CD4-positive, alpha-beta T cell treated with Interleukin-4 for 1 hour (primary cell): Measurements from ENCODE around the gene SLC43A2.
"Not testable (repeated sequence)": the region's sequence is repeated elsewhere in the genome, so short reads cannot be mapped to it uniquely, and the experiment has no call there.

Experiments
- DNase-seq, 2 donors: peaks; one replicate each; pipeline ENCODE4 v3.0.0-alpha.2; 2020 to 2022

SLC43A2 gene

GRCh38 chr17:1588821-1589585, 39.6 kb downstream of the SLC43A2 start:
- peak in 1 of 2 donors; percentile 75 for DNase-seq

- DNase-seq = no peak
These were observed 44.5 kb downstream of the SLC43A2 start for GRCh38 chr17:1584167-1584566.

DNA sequence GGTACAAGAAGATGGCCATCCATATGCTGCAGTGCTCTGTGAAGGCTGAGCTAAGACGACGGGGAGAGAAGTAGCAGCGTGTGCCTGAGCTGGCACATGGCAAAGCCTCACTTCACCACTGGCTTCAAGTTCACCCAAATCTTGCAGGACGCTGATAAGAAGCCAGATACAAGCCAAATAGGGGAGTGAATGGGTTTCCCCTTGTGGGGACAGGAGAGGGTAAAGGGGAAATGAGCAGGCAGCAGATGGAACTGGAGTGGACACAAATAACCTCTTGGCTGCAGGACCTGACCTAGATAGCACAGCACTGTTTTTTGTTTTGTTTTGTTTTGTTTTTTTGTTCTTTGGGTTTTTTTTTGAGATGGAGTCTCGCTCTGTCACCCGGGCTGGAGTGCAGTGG, 45.1 kb downstream of the SLC43A2 start:
- no peak for DNase-seq

DNA sequence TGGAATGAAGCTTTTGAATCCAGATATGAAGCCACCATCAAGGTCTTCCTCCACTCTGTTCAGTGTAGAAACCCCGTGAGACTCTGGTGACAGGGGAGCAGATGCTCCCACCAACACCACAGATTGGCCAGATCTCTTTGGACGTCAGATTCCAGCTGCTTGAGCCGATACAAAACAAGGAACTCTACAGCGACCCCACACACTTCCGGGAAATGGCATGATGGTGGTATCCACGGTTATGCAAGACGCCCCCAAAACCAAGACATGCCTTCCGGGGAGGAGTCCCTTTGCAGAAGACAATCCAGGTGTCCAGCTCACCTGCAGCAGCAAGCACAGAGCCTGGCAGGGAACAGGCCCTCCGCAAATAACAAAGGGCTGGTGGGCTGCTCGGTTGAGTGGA, 46.3 kb downstream of the SLC43A2 start:
- DNase-seq = no peak

- no peak for DNase-seq
These were observed 47.5 kb downstream of the SLC43A2 start for GRCh38 chr17:1580979-1581676.

GRCh38 chr17:1578029-1578428, 50.6 kb downstream of the SLC43A2 start:
- no peak for DNase-seq

GRCh38 chr17:1577583-1578013, 51.0 kb downstream of the SLC43A2 start:
- DNase-seq = peak in 1 of 2 donors; percentile 59

DNA sequence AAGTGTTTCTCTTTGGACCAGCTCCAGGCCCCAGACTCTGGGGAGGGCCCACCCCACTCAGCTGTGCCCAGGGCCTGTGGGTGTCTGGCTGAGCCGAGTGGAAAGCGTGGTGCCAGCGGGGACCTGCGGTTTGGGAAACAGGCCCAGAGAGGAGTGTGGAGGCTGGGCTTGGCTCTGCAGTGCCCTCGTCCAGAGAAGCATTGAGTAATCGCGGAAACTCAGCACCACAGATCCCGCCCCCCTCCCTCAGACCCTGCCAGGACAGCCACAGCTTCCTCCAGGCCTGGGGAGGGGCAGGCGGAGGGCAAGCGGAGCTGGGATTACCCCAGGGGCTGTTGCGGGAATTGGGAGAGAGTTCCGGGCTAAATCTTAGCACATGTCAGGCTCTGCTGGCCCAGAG, 51.5 kb downstream of the SLC43A2 start:
- DNase-seq = peak; percentile 21 to 82

DNA sequence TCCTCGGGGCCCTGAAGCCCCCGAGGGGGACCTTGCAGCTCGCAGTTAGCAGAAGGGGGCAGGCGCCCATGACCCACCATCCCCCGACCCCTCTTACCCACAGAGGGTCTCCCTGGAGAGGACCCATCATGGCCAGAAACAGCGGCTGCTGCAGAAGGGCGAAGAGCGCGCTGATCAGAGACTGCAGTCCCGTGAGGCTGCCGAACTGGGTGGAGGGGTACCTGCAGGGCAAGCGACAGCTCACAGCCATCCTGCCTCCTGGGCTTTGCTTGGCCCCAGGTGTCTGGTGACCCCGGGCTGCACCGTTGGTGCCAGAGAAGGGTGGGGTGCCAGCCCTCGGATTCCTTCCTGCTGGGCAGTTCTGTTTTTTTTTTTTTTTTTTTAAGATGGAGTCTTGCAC, 52.1 kb downstream of the SLC43A2 start:
- no peak for DNase-seq

GRCh38 chr17:1574697-1575471, 53.8 kb downstream of the SLC43A2 start:
- DNase-seq = no peak

DNA sequence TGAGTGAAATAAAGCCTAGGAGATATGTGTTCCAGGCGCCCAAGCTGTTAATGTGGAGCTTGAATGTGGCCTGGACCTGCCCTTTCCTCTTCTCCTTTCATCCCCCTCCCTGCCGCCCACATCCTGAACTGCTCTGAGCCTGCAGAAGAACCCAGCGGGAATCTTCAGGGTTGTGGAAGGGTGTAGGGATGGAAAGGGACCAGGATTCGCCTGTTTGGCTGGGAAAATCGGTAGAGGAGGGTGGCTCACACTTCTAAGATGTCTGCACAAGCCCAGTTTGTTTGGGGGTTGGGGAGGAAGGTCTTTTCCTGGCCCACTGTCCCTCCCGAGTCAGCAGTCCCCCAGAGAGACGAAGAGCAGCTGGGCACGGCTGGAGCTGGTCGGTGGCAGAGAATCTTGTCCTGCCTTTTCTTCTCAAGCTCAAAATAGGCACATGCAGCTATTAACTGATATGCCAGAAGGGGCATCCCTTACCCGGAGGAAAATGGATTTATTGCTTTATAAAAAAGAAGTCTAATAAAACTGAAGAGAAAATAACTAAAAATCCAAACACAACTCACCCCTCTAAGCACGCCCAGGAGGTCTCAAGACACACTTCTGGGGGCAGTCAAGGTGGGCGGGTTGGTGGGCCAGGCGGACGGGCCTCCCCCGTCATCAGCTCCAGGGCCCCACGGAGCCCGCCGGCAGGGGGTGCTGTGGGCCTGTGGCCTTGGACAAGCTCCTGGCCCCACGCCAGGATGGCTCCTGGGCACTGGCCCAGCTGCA, 54.5 kb downstream of the SLC43A2 start:
- peak; percentile 44 to 61 for DNase-seq

DNA sequence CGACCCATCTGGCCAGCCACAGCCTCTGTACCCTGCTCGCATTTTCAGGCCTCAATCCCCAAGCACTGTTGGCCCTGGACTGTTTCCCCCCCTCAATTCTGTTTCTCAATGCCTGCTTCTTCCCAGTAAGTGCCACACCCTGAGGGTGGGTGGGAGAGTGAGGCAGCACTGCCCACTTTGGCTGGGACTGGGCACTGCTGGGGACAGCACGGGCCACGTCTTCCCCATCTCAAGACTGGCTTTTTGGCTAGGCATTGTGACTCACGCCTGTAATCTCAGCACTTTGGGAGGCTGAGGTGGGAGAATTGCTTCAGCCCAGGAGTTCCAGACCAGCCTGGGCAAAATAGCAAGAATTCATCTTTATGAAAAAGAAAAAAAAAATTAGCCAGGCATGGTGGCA, 56.0 kb downstream of the SLC43A2 start:
- peak in 1 of 2 donors; percentile 57 for DNase-seq

- no peak for DNase-seq
These were observed 57.3 kb downstream of the SLC43A2 start for GRCh38 chr17:1571341-1571704.

DNA sequence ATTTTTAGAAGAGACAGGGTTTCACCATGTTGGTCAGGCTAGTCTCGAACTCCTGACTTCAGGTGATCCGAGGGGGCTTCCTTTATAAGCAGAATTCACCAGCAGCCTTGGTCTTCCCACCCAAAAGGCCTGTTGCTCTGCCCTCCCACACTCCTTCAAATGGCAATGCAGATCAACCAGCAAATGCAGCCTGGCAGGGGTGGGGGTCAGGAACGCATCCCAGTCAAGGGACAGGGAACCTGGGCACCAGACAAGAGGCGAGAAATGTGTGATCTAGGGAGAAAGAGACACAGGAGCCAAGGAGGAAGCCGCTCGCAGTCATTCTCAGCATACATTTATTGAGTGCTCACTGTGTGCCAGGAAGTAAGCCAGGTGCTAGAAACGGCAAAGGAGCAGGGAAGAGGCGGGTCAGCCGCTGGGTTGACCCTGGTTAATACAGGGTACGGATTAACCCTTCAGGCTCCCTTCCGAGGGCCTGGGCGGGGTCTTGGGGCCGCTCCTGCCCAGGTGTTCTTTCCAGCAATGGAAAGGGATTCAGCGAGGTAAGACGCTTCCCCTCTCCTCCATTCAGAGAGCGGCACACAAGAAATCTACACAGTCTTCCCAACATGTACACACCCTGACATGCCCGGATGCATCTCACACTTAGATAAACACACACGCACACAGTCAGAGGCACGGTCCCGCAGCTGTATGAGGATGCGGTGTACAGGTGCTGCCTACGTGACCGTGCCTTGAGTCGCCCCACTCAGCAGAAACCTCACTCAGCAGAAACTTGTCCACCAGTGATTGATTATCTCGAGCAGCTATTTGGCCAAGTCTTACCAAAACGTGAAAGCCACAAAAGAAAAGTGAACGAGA, 59.5 kb downstream of the SLC43A2 start:
- no peak for DNase-seq

GRCh38 chr17:1566505-1567199, 62.0 kb downstream of the SLC43A2 start:
- peak in 1 of 2 donors; percentile 68 for DNase-seq

DNA sequence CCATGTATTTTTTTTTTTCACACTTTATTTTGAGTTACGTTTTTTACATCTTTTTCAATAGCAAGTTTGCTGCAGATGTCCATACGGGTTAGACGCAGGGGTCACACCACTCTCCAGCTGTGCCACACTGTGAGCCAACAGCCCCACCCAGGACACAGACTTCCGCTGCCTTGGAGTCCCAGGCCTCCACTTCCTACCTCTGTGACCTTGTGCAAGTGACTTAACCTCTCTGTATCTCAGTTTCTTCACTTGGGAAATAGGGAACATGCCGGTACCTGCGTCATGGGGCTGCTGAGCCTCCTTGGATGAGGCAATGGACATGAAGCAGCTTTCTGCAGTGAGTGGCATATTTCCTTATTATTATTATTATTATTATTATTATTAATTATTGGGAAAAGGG, 62.8 kb downstream of the SLC43A2 start:
- no peak for DNase-seq

- no peak for DNase-seq
These were observed 64.6 kb downstream of the SLC43A2 start for GRCh38 chr17:1563786-1564613.

GRCh38 chr17:1563471-1563785, 65.2 kb downstream of the SLC43A2 start:
- not testable (repeated sequence) for DNase-seq

GRCh38 chr17:1562176-1562643, 66.4 kb downstream of the SLC43A2 start:
- no peak for DNase-seq
